Endothelial cell of umbilical vein (primary cell): ENCODE measurements around the gene KIF26A. TPM values are rescaled to one million over a fixed set of nuclear protein-coding genes. Genes with fewer than 3 reads are reported as not detected.

Source experiments
- BruUV-seq: library from RNA; stranded (reverse); fragments of 400-500 nt; replicated peaks from 2 replicates; lab custom pipeline; 2021; lab: Mats Ljungman, UMichigan
- CTCF ChIA-PET: fragments of 300-600, 350-600 bp; sonication (Branson Sonifier 250); formaldehyde crosslinking; loops from one replicate; lab custom pipeline; 2021; ENCODE audit warnings: antibody characterized with exemption, inconsistent platforms; lab: Charles Lee
- POLR2A ChIA-PET: fragments of 300-600, 350-600 bp; sonication (Branson Sonifier 250); formaldehyde crosslinking; loops from one replicate; lab custom pipeline; 2021; ENCODE audit warnings: antibody characterized with exemption, inconsistent platforms; lab: Charles Lee
- DNase-seq: peaks from one replicate; pipeline ENCODE4 v3.0.0-alpha.2; 2011; ENCODE audit warnings: low read depth, low spot score
- FAIRE-seq: peaks from 2 replicates; lab custom pipeline; 2011; peaks lifted over from hg19 to GRCh38; lab: Jason Lieb, UNC
- H2AFZ ChIP-seq: 2 replicates; pipeline ENCODE4 v1.6.0; 2012; ENCODE audit warnings: low read depth, low read length, control low read depth, inconsistent platforms
- H3K27ac ChIP-seq: 2 replicates; pipeline ENCODE4 v1.5.1; 2011; ENCODE audit warnings: low read depth, mild to moderate bottlenecking, control low read depth, low read length, moderate library complexity; ENCODE audit not compliant: insufficient read depth
- H3K27me3 ChIP-seq, 2 experiments: 2 replicates each; pipeline versions ENCODE4 v1.6.0 to v1.6.1; 2011; ENCODE audit warnings: low read length in 2 of 2, mixed read lengths in 1 of 2; ENCODE audit not compliant: control insufficient read depth in 2 of 2, insufficient read depth in 2 of 2
- H3K36me3 ChIP-seq, 2 experiments: 2 replicates in 1 of 2; 3 replicates in 1 of 2; pipeline ENCODE4 v1.5.1; 2011; ENCODE audit warnings: low read length in 2 of 2, mild to moderate bottlenecking in 1 of 2, moderate library complexity in 1 of 2; ENCODE audit not compliant: control insufficient read depth in 2 of 2, insufficient read depth in 2 of 2; ENCODE audit errors: extremely low read depth in 1 of 2
- H3K4me1 ChIP-seq: 3 replicates; pipeline ENCODE4 v1.5.1; 2011; ENCODE audit warnings: mild to moderate bottlenecking, low read length; ENCODE audit not compliant: control insufficient read depth, insufficient read depth; ENCODE audit errors: extremely low read depth
- H3K4me2 ChIP-seq: 2 replicates; pipeline ENCODE4 v1.6.1; 2011; ENCODE audit warnings: low read length, control low read depth, mixed read lengths; ENCODE audit not compliant: insufficient read depth
- H3K4me3 ChIP-seq, 3 experiments: fragments of 200-600 bp in 1 of 3; sonication (generic), shearing (Covaris generic) in 1 of 3; replicated peaks in 1 of 3; 2 replicates each; pipeline ENCODE4 v1.5.1; 2011 to 2016; ENCODE audit warnings: control low read depth in 3 of 3, low read length in 3 of 3, mild to moderate bottlenecking in 2 of 3, inconsistent platforms in 1 of 3, low read depth in 1 of 3, moderate library complexity in 1 of 3; ENCODE audit not compliant: insufficient read depth in 1 of 3
- H3K79me2 ChIP-seq: 2 replicates; pipeline ENCODE4 v1.6.0; 2012; ENCODE audit warnings: low read length, inconsistent platforms; ENCODE audit not compliant: control insufficient read depth, insufficient read depth
- H3K9ac ChIP-seq: replicated peaks from 2 replicates; pipeline ENCODE3; 2011; ENCODE audit warnings: low read length, control low read depth; ENCODE audit not compliant: insufficient read depth; ENCODE audit errors: extremely low read depth
- H3K9me1 ChIP-seq: replicated peaks from 3 replicates; pipeline ENCODE4 v1.6.0; 2011; ENCODE audit warnings: mild to moderate bottlenecking, low read length; ENCODE audit not compliant: control insufficient read depth, insufficient read depth; ENCODE audit errors: extremely low read depth
- H3K9me3 ChIP-seq: replicated peaks from 2 replicates; pipeline ENCODE4 v1.5.1; 2012; ENCODE audit warnings: low read length, inconsistent platforms; ENCODE audit not compliant: control insufficient read depth, insufficient read depth
- H4K20me1 ChIP-seq: replicated peaks from 2 replicates; pipeline ENCODE3; 2011; ENCODE audit warnings: mild to moderate bottlenecking, low read length; ENCODE audit not compliant: control insufficient read depth, insufficient read depth; ENCODE audit errors: extremely low read depth
- EZH2 ChIP-seq: IDR thresholded peaks from 2 replicates; pipeline ENCODE4 v1.6.1; 2012; ENCODE audit warnings: borderline replicate concordance, low read depth, mild to moderate bottlenecking, moderate library complexity, low read length, inconsistent platforms; ENCODE audit not compliant: severe bottlenecking
- FOS ChIP-seq: IDR thresholded peaks from 2 replicates; pipeline ENCODE4 v1.6.1; 2011; ENCODE audit warnings: mild to moderate bottlenecking, low read length, moderate library complexity, borderline replicate concordance; ENCODE audit not compliant: insufficient read depth
- GATA2 ChIP-seq: IDR thresholded peaks from 2 replicates; pipeline ENCODE4 v1.7.0; 2011; ENCODE audit warnings: low read depth, mild to moderate bottlenecking, moderate library complexity, mixed read lengths, low read length; ENCODE audit not compliant: insufficient read length, insufficient read depth
- JUN ChIP-seq: IDR thresholded peaks from 2 replicates; pipeline ENCODE4 v1.6.1; 2011; ENCODE audit warnings: borderline replicate concordance, low read depth; ENCODE audit not compliant: insufficient read length, insufficient read depth
- MYC ChIP-seq: IDR thresholded peaks from one replicate; pipeline ENCODE4 v1.6.1; 2011; ENCODE audit warnings: mild to moderate bottlenecking, low read depth, low read length
- POLR2A ChIP-seq: IDR thresholded peaks from 2 replicates; pipeline ENCODE4 v1.6.1; 2012; ENCODE audit warnings: low read depth, mild to moderate bottlenecking, control low read depth, low read length
- POLR2AphosphoS5 ChIP-seq: IDR thresholded peaks from 2 replicates; pipeline ENCODE4 v1.6.1; 2012; ENCODE audit warnings: low read depth, mild to moderate bottlenecking, control low read depth, low read length, moderate library complexity; ENCODE audit not compliant: insufficient read depth
- dilution Hi-C: fragments of 300-500 bp; cut with MboI; formaldehyde crosslinking; loops from one replicate; pipeline ENCODE4 v1.15.0; 2019; ENCODE audit warnings: low sequenced_read_pairs; ENCODE audit not compliant: extremely low pct_ligation_motif_present
- intact Hi-C: fragments of 100-400 bp; cut with micrococcal nuclease; formaldehyde crosslinking; loops from one replicate; pipeline ENCODE4 v1.10.0; 2022
- polyA plus RNA-seq, 4 experiments: library from polyadenylated mRNA; depleted of rRNA in 3 of 4; stranded (reverse) in 3 of 4; unstranded in 1 of 4; fragments of >200 nt; gene quantifications; 2 replicates each; pipeline versions ENCODE4 v1.2.1 to v1.2.3, GENCODE V29; 2011 to 2012; ENCODE audit warnings: missing spikeins in 1 of 4
- total RNA-seq: library from RNA; stranded (reverse); gene quantifications from 2 replicates; pipeline ENCODE4 v1.2.3, GENCODE V29; 2021
- TF ChIP-seq, protein P1 (sequence below), 2 donors: IDR thresholded peaks; 1 replicate in 1 of 2; 2 replicates in 1 of 2; pipeline ENCODE4 v1.5.1; 2011; ENCODE audit warnings: low read length in 2 of 2, mild to moderate bottlenecking in 2 of 2, moderate library complexity in 2 of 2, control low read depth in 1 of 2, inconsistent platforms in 1 of 2, low read depth in 1 of 2; ENCODE audit not compliant: insufficient read depth in 1 of 2; ENCODE audit errors: extremely low read depth in 1 of 2
- TF ChIP-seq, protein P2 (sequence below): IDR thresholded peaks from 2 replicates; pipeline ENCODE4 v1.6.1; 2011; ENCODE audit not compliant: insufficient read depth, insufficient read length

The KIF26A gene
- total and polyA plus RNA-seq, 2 donors (not counting 3 experiments of a cell fraction or from before 2014, with no cell fraction given): 3.6 to 10.7 TPM

DNA sequence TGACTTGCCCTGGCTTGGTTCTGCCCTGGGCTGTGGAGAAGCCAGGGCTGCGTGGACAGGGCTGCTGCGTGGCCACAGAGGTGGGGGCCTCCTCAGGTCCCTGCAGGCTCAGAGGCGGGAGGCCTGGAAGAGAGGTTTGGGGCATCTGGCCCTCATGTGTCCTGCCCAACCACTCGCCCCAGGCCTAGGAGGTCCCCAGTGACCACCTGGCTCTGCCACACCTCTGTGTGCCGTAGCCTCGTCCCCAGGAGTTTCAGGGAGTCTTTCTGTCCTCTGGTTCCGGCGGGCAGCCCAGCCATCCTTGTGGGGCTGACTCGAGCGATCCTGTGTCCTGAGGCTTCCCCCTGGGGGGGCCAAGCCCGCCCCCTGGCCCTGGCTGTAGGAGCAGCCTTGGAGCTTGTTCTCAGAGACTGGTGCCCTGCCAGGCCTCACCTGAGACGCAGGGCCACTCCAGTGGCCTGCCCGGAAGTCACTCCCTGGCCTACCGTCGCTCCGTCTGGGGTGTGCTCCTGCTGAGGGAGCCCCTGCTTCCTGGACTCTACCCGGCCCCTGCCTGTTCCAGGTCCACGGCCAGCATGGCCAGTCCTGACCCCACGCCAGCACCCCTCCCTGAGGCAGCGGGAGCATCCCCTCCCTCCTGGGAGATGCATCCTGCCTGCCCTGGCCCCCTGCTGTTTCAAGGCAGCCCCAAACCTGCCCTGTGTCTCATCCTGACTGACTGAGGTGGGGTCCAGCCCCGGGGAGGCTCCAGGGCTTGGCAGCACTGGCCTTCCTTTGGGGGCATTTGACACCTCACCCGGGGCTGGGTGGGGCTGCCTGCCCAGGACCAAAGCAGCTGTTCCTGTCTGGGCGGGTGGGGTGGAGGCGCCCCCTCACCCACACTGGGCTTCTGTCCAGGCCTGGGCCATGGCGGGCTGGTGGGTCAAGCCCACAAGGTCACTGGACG, 39.0 kb upstream of the KIF26A start:
- Histone ChIP-seq H3K9me3 (no peaks in the 10 kb centered on the region), H3K36me3 (no peaks in the 10 kb centered on the region), H2AFZ (no peak overlapping the region), H3K4me3 (no peak overlapping the region), H3K4me1 (no peaks in the 10 kb centered on the region), H3K27ac (no peak overlapping the region), H4K20me1 (no peaks in the 10 kb centered on the region), H3K27me3 (no peaks in the 10 kb centered on the region), H3K9me1 (no peaks in the 10 kb centered on the region), H3K4me2 (no peak overlapping the region), H3K79me2 (no peaks in the 10 kb centered on the region), H3K9ac (no peak overlapping the region)
- no TSS peak for BruUV-seq
- no peak for DNase-seq
- TF ChIP-seq GATA2: no peak
- ChIA-PET POLR2A (no interaction called here), CTCF (interaction anchor here (1.4 to 1.6 kb wide), 2 partner anchors 465 to 541 kb away, joined by 3 to 4 read pairs; no protein-coding TSS in a partner anchor)
- dilution Hi-C loops: no loop called here
- intact Hi-C loops: no loop called here
- FAIRE-seq: no peak

DNA sequence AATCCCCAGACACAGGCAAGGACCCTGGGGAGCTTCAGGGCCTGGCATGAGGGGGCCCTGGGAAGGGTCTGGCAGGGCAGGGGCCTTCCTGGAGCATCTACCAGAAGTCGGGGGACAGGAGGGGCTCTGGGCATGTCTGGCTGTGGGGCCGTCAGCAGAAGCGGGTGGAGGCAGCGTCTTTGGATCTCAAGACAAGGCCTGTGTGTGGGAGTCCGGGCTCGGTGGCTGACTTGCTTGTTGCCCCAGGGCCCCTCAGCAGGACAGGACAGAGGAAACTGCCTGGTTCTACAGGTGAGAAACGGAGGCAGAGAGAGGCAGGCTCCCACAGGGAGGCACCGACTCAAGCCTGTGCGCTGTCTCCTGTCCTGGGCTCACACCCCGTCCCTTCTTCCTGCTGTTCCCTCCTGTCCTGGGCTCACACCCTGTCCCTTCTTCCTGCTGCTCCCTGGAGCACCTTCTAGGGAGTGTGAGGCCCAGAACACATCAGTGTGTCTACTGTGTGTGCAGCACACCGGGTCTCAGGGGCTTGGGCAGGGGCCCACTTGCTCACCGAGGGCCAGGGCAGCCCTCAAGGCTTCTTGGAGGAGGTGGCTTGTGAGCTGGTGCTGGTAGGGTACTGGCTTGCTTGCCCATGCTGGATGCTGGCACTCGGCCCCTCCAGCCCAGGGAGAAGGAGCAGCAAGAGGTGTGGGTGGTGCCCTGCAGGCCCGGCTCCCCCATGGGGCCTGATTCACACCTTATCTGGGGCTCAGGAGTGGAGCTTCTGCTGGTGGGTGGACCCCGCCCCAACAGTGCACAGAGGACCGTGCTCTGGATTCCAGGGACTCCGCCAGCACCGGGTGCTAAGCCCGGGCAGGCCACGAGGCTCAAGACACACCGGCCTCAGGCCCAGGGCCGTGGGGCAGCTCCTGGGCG, 38.0 kb upstream of the KIF26A start:
- BruUV-seq: no TSS peak
- Histone ChIP-seq H3K79me2 (no peaks in the 10 kb centered on the region), H3K4me1 (no peaks in the 10 kb centered on the region), H3K9me1 (no peaks in the 10 kb centered on the region), H3K36me3 (no peaks in the 10 kb centered on the region), H3K27ac (no peak overlapping the region), H3K4me3 (no peak overlapping the region), H3K9me3 (no peaks in the 10 kb centered on the region), H4K20me1 (no peaks in the 10 kb centered on the region), H3K9ac (no peak overlapping the region), H2AFZ (no peak overlapping the region), H3K27me3 (no peaks in the 10 kb centered on the region), H3K4me2 (no peak overlapping the region)
- dilution Hi-C loops: no loop called here
- DNase-seq (no peak), FAIRE-seq (no peak)
- no peak for TF ChIP-seq MYC
- TF ChIP-seq GATA2: no peak
- no peak for TF ChIP-seq POLR2A
- no peak for TF ChIP-seq EZH2
- no peak for TF ChIP-seq POLR2AphosphoS5
- no peak for TF ChIP-seq FOS
- TF ChIP-seq, protein P1, sequence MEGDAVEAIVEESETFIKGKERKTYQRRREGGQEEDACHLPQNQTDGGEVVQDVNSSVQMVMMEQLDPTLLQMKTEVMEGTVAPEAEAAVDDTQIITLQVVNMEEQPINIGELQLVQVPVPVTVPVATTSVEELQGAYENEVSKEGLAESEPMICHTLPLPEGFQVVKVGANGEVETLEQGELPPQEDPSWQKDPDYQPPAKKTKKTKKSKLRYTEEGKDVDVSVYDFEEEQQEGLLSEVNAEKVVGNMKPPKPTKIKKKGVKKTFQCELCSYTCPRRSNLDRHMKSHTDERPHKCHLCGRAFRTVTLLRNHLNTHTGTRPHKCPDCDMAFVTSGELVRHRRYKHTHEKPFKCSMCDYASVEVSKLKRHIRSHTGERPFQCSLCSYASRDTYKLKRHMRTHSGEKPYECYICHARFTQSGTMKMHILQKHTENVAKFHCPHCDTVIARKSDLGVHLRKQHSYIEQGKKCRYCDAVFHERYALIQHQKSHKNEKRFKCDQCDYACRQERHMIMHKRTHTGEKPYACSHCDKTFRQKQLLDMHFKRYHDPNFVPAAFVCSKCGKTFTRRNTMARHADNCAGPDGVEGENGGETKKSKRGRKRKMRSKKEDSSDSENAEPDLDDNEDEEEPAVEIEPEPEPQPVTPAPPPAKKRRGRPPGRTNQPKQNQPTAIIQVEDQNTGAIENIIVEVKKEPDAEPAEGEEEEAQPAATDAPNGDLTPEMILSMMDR (IDR thresholded peaks at IDR 0.05; ENCODE audit: extremely low read depth in 1 of 2, insufficient read depth in 1 of 2, low read depth in 1 of 2, low read length in 2 of 2): no peak
- no peak for TF ChIP-seq JUN
- TF ChIP-seq, protein P2, sequence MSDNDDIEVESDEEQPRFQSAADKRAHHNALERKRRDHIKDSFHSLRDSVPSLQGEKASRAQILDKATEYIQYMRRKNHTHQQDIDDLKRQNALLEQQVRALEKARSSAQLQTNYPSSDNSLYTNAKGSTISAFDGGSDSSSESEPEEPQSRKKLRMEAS: no peak
- ChIA-PET CTCF (interaction anchor here (1.4 kb wide), 1 partner anchor 464 kb away, joined by 4 read pairs; no protein-coding TSS in a partner anchor), POLR2A (no interaction called here)
- intact Hi-C loops: no loop called here
